Activated CD8-positive, alpha-beta T cell treated with anti-CD3 and anti-CD28 coated beads, Interleukin-2, amount 10 ng/mL, durations not matched to agents 7 days and 5 days (primary cell): ENCODE results near the gene H2AZ2. TPM values are rescaled to one million over a fixed set of nuclear protein-coding genes. Genes with fewer than 3 reads are reported as not detected.

Experiments
- ATAC-seq: fragments of 150-1000 bp; cut with Tn5 transposase; one replicate; pipeline ENCODE4 v1.10.0; 2021; ENCODE audit warnings: moderate library complexity
- CTCF ChIA-PET: fragments of 350-600 bp; sonication (Branson Sonifier 250); formaldehyde crosslinking; loops from one replicate; lab custom pipeline; 2021; ENCODE audit warnings: antibody characterized with exemption; lab: Charles Lee
- POLR2A ChIA-PET: fragments of 350-600 bp; sonication (Branson Sonifier 250); formaldehyde crosslinking; loops from one replicate; lab custom pipeline; 2021; ENCODE audit warnings: antibody characterized with exemption; lab: Charles Lee
- DNase-seq: peaks from one replicate; pipeline ENCODE4 v3.0.0-alpha.2; 2020
- H3K27ac Mint-ChIP-seq: one replicate; pipeline ENCODE4 v1.8.0; 2021; ENCODE audit warnings: mild to moderate bottlenecking, mixed read lengths
- H3K27me3 Mint-ChIP-seq: one replicate; pipeline ENCODE4 v1.8.0; 2021; ENCODE audit warnings: low read depth, mixed read lengths
- H3K36me3 Mint-ChIP-seq: one replicate; pipeline ENCODE4 v1.8.0; 2021; ENCODE audit warnings: low read depth, mixed read lengths
- H3K4me1 Mint-ChIP-seq: one replicate; pipeline ENCODE4 v1.8.0; 2021; ENCODE audit warnings: low read depth, mixed read lengths
- H3K4me3 Mint-ChIP-seq: one replicate; pipeline ENCODE4 v1.8.0; 2021; ENCODE audit warnings: mild to moderate bottlenecking, mixed read lengths
- H3K9me3 Mint-ChIP-seq: one replicate; pipeline ENCODE4 v1.8.0; 2022; ENCODE audit warnings: mixed read lengths; ENCODE audit not compliant: insufficient read depth
- total RNA-seq, 2 experiments: library from RNA; stranded (reverse); gene quantifications; one replicate each; pipeline ENCODE4 v1.2.3, GENCODE V29; 2021

H2AZ2 gene
- total RNA-seq, 2 experiments from 2014 or later = 435 to 439 TPM

- ATAC-seq = no peak
Measured at GRCh38 chr7:44784364-44784763, 63.5 kb downstream of the H2AZ2 start.

DNA sequence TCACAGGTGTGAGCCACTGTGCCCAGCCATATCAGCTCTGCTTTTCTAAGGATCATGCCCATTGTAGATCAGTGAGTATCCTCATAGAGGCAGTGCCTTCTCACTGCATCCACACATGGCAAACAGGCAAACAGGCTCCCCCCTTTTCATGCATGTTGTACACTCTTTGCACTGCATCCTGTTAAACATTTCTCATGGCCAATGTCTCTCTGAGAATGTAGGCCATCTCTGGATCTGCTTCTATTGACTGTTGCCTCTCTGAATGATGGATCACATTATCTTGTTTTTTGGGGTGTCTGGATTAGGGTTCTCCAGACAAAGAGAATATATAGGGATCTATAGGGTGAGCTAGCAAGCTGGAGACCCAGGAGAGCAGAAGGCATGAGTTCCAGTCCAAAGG is 64.5 kb downstream of the H2AZ2 start:
- Mint-ChIP-seq H3K4me1 (no peaks in the 10 kb centered on the region), H3K27me3 (peaks cover 4% of the 10 kb centered on the region), H3K4me3 (no peak overlapping the region), H3K9me3 (peaks cover 9% of the 10 kb centered on the region), H3K36me3 (peaks cover 3% of the 10 kb centered on the region), H3K27ac (no peak overlapping the region)
- CTCF ChIA-PET = no interaction called here
- POLR2A ChIA-PET = no interaction called here
- no peak for ATAC-seq
- DNase-seq = no peak

More at GRCh38 chr7:44784364-44784763, 63.5 kb downstream of the H2AZ2 start:
- Mint-ChIP-seq H3K36me3 (peaks cover 3% of the 10 kb centered on the region), H3K27me3 (peaks cover 4% of the 10 kb centered on the region), H3K27ac (no peak overlapping the region), H3K4me3 (no peak overlapping the region), H3K4me1 (no peaks in the 10 kb centered on the region), H3K9me3 (peaks cover 9% of the 10 kb centered on the region)
- no peak for DNase-seq
- ChIA-PET CTCF (no interaction called here), POLR2A (no interaction called here)

GRCh38 chr7:44782460-44782859 is 65.4 kb downstream of the H2AZ2 start:
- CTCF ChIA-PET = no interaction called here

More at GRCh38 chr7:44782460-44782859, 65.4 kb downstream of the H2AZ2 start:
- Mint-ChIP-seq H3K4me3 (no peak overlapping the region), H3K4me1 (no peaks in the 10 kb centered on the region), H3K9me3 (peaks cover 9% of the 10 kb centered on the region), H3K27ac (peak overlapping the region; percentile 74), H3K27me3 (peaks cover 4% of the 10 kb centered on the region), H3K36me3 (peaks cover 3% of the 10 kb centered on the region)
- POLR2A ChIA-PET = no interaction called here
- DNase-seq (no peak), ATAC-seq (no peak)

Other genes starting within 250 kb of the H2AZ2 start
- 100 to 1,000 TPM; 113 to 114 TPM for gene OGDH, start 241.5 kb downstream of the H2AZ2 start, total RNA-seq
- 10 to 100 TPM; 77.8 to 80.7 TPM for gene ZMIZ2, start 99.2 kb downstream of the H2AZ2 start, total RNA-seq
- 1,000 to 10,000 TPM; 2,568 to 2,621 TPM for gene PPIA, start 51.4 kb downstream of the H2AZ2 start, total RNA-seq
- 10 to 100 TPM; 26.8 to 28.0 TPM for gene PURB, start 37.4 kb upstream of the H2AZ2 start, total RNA-seq
- gene MYO1G, start 130.9 kb upstream of the H2AZ2 start, total RNA-seq = 100 to 1,000 TPM; 435 to 453 TPM
- gene CCM2, start 152.1 kb upstream of the H2AZ2 start, total RNA-seq = 10 to 100 TPM; 99.6 to 99.9 TPM
- under 1 TPM; 0.05 to 0.16 TPM for gene NACAD, start 240.9 kb upstream of the H2AZ2 start, total RNA-seq